Measurements from ENCODE around the gene RPN2. TPM values are rescaled to one million over a fixed set of nuclear protein-coding genes. Genes with fewer than 3 reads are reported as not detected.

The RPN2 gene
- total and polyA plus RNA-seq, 12 donors: 35.7 to 403 (median 224) TPM

DNA sequence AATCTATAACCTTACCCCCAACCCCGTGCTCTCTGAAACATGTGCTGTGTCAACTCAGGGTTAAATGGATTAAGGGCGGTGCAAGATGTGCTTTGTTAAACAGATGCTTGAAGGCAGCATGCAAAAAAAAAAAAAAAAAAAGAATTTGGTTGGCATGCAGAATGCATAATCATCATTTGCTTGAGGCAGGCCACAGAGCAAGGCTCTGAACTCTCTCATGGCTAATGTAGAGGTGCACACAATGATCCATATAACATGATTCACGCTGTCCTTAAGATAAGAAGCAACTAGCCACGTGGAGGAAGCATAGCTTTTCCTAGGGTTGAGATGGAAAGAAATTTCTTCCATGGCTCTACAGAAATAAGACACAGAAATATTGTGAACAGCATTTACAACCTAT is 27.6 kb upstream of the RPN2 start:
- DNase-seq: no peak
- Histone ChIP-seq H3K36me3 (replicated peaks in 1 of 2) (no peaks in the 10 kb centered on the region), H3K4me1 (replicated peaks in 1 of 2) (no peaks in the 10 kb centered on the region), H3K27ac (no peak overlapping the region), H3K9me3 (replicated peaks in 1 of 3) (no peaks in the 10 kb centered on the region), H3K27me3 (no peaks in the 10 kb centered on the region), H3K4me3 (no peak overlapping the region)
- 90 to 95% (median 93%) methylated on average over 3 to 4 of the region's 4 CpGs for WGBS, 4 donors
- intact Hi-C loops (cut with DNase I): no loop called here
- TF ChIP-seq, protein P1, sequence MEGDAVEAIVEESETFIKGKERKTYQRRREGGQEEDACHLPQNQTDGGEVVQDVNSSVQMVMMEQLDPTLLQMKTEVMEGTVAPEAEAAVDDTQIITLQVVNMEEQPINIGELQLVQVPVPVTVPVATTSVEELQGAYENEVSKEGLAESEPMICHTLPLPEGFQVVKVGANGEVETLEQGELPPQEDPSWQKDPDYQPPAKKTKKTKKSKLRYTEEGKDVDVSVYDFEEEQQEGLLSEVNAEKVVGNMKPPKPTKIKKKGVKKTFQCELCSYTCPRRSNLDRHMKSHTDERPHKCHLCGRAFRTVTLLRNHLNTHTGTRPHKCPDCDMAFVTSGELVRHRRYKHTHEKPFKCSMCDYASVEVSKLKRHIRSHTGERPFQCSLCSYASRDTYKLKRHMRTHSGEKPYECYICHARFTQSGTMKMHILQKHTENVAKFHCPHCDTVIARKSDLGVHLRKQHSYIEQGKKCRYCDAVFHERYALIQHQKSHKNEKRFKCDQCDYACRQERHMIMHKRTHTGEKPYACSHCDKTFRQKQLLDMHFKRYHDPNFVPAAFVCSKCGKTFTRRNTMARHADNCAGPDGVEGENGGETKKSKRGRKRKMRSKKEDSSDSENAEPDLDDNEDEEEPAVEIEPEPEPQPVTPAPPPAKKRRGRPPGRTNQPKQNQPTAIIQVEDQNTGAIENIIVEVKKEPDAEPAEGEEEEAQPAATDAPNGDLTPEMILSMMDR (IDR thresholded peaks at IDR 0.05): no peak
- no peak for TF ChIP-seq POLR2A (IDR thresholded peaks at IDR 0.05)

- intact Hi-C loops (cut with DNase I): no loop called here
- WGBS, 4 donors: 92 to 96% (median 93%) methylated on average over 7 of the region's 7 CpGs
- TF ChIP-seq, protein P1 (IDR thresholded peaks at IDR 0.05): no peak
- H3K9me3 ChIP-seq (replicated peaks in 1 of 3): no peaks in the 10 kb centered on the region
- no peak overlapping the region for H3K27ac ChIP-seq
- no peak overlapping the region for H3K4me3 ChIP-seq
- H3K36me3 ChIP-seq (replicated peaks in 1 of 2): no peaks in the 10 kb centered on the region
- no peaks in the 10 kb centered on the region for H3K27me3 ChIP-seq
- no peak for DNase-seq
- H3K4me1 ChIP-seq (replicated peaks in 1 of 2): no peaks in the 10 kb centered on the region
Measured at GRCh38 chr20:37152284-37152683, 26.8 kb upstream of the RPN2 start.

DNA sequence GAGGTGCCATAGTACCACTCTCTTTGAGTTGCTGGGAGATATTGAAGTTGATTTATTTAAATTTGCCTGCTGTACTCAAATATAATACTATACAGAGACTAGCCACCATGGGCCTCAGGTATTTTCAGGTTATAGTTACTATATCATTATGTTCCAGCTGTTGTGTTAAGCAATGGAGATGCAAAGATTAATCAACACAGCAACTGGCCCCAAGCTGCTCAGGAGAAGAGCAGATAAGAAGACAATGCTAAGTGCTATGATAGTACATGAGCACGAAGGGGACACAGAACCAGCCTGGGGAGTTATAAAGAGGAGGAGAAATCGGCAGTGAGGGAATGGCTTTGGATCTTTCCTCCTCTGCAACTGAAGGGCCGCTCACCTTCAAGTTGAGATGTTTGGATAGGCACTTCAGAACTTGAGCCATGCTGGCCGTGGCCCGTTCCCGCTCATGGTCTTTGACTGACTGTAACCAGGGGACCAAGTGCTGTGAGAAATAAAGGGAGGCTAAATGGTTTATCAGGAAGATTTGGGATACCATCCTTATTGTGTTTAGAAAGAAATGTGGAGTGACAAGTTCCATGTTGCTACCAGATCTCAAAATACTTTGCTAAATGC is 24.3 kb upstream of the RPN2 start:
- Histone ChIP-seq H3K9me3 (replicated peaks in 1 of 3) (no peaks in the 10 kb centered on the region), H3K4me1 (replicated peaks in 1 of 2) (no peaks in the 10 kb centered on the region), H3K27me3 (no peaks in the 10 kb centered on the region), H3K36me3 (replicated peaks in 1 of 2) (no peaks in the 10 kb centered on the region), H3K4me3 (no peak overlapping the region), H3K27ac (no peak overlapping the region)
- 93 to 97% (median 95%) methylated on average over 6 of the region's 6 CpGs for WGBS, 4 donors
- intact Hi-C loops (cut with DNase I): no loop called here
- no peak for DNase-seq
- TF ChIP-seq POLR2A (IDR thresholded peaks at IDR 0.05): no peak
- TF ChIP-seq, protein P1 (IDR thresholded peaks at IDR 0.05): no peak

DNA sequence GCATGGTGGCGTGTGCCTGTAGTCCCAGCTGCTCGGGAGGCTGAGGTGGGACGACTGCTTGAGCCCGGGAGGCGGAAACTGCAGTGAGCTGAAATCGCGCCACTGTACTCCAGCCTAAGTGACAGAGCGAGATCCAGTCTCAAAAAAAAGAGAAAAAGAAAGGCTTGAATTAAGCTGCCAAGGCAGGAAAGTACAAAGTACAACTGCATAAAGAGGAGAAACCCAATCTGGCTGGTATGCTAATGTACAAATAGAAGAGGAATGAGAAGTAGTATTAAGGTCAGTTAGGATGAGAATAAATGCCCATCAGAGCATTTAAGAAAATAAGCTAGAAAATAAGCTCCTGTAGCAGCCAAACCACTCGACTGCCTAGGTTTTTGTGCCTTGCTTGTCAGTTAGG is 23.1 kb upstream of the RPN2 start:
- Histone ChIP-seq H3K27ac (no peak overlapping the region), H3K4me1 (replicated peaks in 1 of 2) (no peaks in the 10 kb centered on the region), H3K9me3 (replicated peaks in 1 of 3) (no peaks in the 10 kb centered on the region), H3K36me3 (replicated peaks in 1 of 2) (no peaks in the 10 kb centered on the region), H3K27me3 (no peaks in the 10 kb centered on the region), H3K4me3 (no peak overlapping the region)
- WGBS, 4 donors: 94 to 95% (median 95%) methylated on average over 9 of the region's 9 CpGs
- TF ChIP-seq POLR2A (IDR thresholded peaks at IDR 0.05): no peak
- TF ChIP-seq, protein P1 (IDR thresholded peaks at IDR 0.05): no peak
- intact Hi-C loops (cut with DNase I): no loop called here
- no peak for DNase-seq
